GM21576 (cell line): Measurements from ENCODE around the gene LONRF2.

Source experiments
- ATAC-seq: cut with Tn5 transposase; IDR thresholded peaks from one replicate; pipeline ENCODE4 v1.9.1; 2021; ENCODE audit warnings: mild to moderate bottlenecking, moderate library complexity; ENCODE audit not compliant: unreplicated experiment

The LONRF2 gene

GRCh38 chr2:100301881-100302584 lies 20.3 kb downstream of the LONRF2 start:
- no peak for ATAC-seq

DNA sequence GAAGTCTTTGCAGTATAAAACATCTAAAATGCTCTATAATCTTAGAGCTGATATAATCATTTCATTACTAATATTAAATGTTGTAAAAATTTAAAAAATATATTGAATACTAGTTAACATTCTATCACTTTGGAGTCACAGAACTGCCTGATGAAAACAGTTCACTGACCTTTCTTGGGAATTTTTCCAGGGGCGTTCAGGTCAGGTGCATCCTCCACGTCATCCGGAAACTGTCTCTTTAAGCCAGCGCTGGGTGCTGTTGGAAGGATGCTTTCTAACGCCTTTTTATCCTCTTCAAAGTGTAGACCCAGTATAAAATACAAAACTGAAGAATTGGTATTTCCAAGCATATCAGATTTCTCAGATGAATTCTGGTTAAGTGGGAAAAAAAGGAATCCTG lies 22.8 kb downstream of the LONRF2 start:
- ATAC-seq = no peak

DNA sequence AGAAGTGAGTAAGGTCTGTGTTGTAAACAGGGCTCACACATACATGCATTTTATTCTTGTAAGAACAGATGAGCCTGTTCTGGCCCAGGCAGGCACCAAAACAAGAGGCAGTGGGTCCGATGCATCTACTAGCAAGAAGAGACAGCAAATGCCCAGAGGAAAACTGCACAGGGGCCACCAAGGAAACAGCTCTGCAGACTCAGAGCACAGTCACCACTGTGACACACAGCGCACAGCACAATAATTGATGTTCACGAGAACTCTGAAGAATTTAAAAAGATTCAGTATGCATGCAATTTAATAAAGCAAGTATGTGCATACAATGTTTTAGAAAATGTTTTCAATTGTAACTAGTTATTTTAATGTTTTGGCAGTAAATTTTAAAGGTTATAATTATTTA lies 24.8 kb downstream of the LONRF2 start:
- ATAC-seq = no peak

DNA sequence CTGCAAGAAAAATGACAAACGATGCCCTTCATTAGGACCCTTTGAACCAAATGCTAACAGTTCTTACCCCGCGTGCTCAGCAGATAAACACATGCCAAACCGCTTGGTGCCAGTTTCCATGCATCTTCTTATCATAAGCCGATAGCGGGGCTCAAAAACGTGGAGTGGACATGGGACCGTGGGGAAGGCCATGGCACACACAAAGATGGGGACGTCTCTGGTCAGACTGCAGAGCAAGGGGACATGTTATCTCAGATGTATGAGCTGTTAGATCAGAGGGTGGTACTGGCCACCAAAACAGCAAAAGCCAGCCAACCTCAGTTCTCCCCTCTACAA lies 28.2 kb downstream of the LONRF2 start:
- no peak for ATAC-seq

DNA sequence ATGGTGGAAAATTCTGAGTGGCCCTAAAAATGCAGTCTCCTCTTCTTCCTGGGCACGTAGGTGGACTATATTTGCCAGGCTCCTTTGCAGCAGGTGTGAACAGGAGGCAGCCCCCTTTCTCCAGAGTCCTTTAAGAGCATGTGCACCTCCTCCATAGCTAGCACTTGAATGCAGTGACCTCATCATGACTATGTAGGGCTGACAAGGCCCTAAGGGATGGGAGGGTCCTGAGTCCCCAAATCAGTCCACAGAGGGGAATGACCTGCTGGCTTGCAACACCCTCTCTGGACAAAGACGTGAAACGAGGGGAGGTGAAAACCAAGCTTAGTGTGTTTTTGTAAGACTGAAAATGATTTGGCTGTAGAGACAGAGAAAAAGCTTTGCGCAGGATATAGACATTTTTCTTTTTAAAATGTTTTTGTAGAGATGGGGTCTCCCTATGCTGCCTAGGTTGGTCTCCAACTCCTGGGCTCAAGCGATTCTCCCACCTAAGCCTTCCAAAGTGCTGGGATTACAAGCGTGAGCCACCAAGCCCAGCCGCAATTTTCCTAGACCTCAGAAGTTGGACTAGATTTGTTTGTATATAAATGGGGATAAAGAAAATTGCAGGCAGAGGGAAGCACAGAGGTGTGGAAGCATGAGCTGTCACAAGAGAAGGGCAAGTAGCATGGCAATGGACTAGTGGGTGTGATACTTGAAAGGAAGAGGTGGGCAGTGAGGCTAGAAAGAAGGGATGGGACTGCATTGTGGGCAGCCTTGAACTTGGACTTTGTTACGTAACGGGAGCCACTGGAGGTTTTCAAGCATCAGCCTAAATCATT lies 28.8 kb downstream of the LONRF2 start:
- ATAC-seq = no peak

DNA sequence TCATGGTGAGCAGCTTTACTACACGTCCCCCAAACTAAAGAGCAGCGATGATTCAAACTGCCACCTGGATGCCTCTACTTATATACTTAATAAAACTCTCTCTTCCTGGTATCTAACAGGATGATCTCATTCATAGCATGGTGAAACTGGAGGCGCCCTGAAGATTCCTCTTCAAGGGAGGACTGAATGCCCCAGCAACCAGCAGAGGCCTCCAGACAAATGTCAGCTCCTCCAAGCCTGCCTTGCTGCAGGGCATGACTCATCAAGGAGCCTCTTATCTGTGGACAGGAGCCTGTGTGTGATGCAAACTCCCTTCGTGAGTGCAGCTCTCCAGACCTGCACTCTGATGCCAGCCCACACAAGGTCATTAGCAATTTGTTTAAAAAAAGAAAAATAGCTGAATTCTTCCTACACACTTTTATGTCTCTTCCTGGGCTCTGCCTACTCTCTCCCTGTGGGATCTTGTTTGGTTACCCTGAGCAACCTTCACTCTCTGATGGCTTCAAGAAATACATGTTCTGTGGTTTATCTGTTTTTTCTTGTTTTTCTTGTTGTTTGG lies 30.2 kb downstream of the LONRF2 start:
- no peak for ATAC-seq

DNA sequence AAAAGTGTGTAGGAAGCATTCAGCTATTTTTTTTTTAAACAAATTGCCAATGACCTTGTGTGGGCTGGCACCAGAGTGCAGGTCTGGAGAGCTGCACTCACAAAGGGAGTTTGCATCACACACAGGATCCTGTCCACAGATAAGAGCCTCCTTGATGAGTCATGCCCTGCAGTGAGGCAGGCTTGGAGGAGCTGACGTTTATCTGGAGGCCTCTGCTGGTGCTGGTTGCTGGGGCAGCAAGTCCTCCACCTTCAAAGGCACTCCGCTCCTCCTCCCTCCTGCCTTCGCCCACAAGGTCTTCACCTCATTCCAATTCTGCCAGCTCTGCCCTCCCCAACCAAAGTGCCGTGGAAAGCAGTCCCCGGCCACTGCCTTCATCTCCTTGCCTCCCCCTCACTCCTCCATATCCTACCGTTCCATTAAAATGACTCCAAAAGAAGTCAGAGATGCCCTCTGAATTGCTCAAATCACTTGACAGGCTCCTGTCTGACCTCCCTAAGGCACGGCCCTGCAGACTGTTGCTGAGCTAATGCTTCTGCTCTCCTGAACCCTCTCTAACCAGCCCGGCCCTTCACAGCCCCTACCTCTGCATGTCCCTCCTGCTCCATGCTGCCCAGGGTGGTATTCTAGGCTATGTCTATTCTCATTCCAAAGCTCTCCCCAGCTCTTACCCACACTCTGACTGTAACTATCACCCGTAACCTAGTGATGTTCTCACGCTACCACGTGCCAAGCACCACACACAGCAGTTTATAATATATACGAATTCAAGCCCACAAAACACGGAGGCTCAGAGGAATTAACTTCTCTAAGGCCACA lies 30.9 kb downstream of the LONRF2 start:
- ATAC-seq = no peak

- ATAC-seq = no peak
Measured at GRCh38 chr2:100290718-100291151, 31.6 kb downstream of the LONRF2 start.

DNA sequence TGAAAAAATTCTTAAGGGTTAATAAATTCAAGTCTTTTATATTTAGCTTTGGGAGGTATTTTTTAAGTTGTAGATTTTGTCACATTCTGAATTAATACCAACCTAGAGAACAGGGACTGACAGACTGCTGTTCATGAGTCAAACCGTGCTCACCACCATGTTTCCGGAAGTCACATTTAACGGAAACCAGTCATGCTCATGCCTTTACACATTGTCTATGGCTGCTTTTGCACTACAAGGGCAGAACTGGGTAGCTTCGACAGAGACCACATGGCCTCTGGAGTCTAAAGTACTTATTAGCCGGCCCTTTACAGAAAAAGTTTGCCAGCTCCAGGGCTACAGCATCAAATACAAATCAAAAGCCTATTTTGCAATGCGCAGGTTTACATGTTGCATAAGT lies 33.3 kb downstream of the LONRF2 start:
- no peak for ATAC-seq

DNA sequence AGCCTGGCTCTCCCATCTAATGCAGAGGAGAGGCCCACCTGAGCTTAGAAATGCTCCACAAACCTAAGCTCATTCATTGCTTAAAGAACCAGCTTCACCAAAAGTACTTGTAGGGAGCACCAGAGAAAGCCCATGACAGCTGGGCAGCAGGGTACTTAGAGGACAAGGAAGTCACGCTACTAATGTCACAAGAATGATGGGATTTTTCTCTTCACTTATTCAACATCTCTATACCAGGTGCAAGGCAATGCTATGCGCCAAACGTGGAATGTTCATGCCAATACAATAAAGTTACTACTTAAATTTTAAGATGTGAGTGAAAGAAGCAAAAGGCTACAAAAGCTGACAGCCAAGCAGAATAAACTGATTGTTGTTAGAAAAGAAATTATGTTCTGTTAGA lies 36.0 kb downstream of the LONRF2 start:
- no peak for ATAC-seq

GRCh38 chr2:100285691-100286090 lies 36.6 kb downstream of the LONRF2 start:
- ATAC-seq = no peak

DNA sequence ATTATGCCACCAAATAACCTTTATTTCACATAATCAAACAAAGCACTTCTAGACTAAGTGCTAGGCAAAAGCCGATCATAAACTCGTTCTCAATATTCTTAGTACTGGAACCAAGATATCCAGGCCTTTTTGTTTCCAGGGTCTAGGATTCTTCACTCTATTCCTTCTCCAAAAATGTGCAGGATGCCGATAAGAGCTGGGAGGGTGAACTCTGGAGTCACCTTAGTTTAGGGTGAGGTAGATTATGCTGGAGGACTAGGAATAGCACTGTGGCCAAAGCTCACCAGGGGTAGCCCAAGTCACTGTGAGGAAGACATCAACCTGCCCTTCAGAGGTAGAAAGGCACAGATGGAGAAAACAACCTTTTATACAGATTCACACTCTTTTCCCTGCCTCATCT lies 37.3 kb downstream of the LONRF2 start:
- no peak for ATAC-seq

GRCh38 chr2:100283724-100284501 lies 38.4 kb downstream of the LONRF2 start:
- no peak for ATAC-seq

DNA sequence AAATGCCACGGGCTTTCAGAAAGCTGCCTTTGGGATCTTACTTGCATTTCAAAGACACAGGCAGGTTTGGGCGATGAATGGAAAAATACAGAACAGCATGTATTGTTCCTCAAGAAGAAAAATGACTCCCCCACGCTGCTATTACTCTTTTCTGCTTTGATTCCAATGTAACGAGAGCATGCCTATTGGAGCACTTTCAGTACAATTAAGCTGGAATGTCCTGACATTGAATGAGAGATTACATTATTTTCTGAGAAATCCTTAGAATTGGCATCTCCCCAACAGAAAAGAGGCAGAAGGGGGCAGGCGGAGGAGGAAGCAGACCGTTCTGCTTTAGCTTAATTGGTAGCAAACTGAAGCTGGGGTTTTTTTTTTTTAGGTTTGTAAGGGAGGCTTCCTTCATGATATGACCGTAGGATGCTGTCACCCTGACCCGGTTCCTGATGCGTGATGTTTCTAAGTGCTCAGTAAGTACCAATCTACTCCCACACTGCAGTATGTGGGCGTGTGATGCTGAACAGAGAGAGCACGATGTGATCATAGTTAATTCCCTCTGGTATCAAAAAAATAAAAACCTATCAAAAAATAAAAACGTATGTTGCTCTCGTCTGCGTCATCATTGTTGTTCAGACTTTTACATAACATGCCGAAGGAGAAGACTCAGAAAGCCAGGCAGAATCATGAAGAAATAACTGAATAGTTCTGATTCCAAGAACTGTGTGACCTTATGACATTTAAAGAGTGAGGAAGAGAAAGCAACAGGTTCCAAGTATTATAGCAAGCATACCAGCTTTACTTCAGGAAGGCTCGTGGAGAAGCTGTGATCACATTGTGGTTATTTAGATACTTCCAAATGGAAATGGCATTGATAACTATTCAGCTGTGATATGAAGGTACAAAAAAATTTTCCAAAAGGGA lies 40.5 kb downstream of the LONRF2 start:
- no peak for ATAC-seq

- ATAC-seq = no peak
Measured at GRCh38 chr2:100279586-100280534, 42.4 kb downstream of the LONRF2 start.

GRCh38 chr2:100278986-100279385 lies 43.3 kb downstream of the LONRF2 start:
- ATAC-seq = no peak

DNA sequence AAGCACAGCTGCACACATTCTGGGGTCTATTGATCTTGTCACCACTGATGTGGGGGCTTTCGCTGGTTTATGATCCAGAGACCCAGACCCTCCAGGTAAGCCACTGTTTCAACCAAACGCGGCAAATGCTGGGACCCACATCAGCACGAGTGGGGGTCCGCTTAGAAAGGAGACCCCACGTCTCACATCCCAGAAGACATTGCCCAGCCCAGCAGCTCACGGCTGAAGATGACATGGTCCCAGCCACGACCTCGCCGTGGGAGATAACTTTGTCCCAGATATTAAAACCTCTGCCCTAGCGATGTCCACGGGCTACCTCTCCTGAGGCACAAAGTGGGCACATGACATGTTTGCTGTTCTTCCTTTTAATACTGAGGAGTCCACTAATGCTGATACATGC lies 43.8 kb downstream of the LONRF2 start:
- ATAC-seq = no peak

- no peak for ATAC-seq
Measured at GRCh38 chr2:100277540-100278207, 44.6 kb downstream of the LONRF2 start.
